Stimulated activated CD4-positive, alpha-beta T cell treated with anti-CD3 and anti-CD28 coated beads, Interleukin-15, amount 100 ng/mL, for 48 hours (primary cell): ENCODE results near the gene ZSCAN32.

Experiments
- DNase-seq, 2 donors: peaks; one replicate each; pipeline ENCODE4 v3.0.0-alpha.2; 2020; ENCODE audit warnings: low read depth in 2 of 2

ZSCAN32 gene

GRCh38 chr16:3358871-3359270 lies 41.9 kb downstream of the ZSCAN32 start:
- no peak for DNase-seq

- DNase-seq = no peak
Observed at GRCh38 chr16:3356118-3356517, 44.7 kb downstream of the ZSCAN32 start.

GRCh38 chr16:3355589-3355988 lies 45.2 kb downstream of the ZSCAN32 start, which contains the start of gene OR2C1:
TSS of gene OR2C1 (plus strand) at chr16:3355889. CDS start at chr16:3355941, 52 bp downstream.
- DNase-seq = no peak

GRCh38 chr16:3349175-3349574 lies 51.6 kb downstream of the ZSCAN32 start:
- DNase-seq = no peak

- no peak for DNase-seq
Observed at GRCh38 chr16:3348547-3349167, 52.1 kb downstream of the ZSCAN32 start.

GRCh38 chr16:3347586-3347985 lies 53.2 kb downstream of the ZSCAN32 start:
- DNase-seq = no peak

GRCh38 chr16:3346041-3346440 lies 54.8 kb downstream of the ZSCAN32 start:
- DNase-seq = no peak
